Ovary (tissue), 9 donors: Measurements from ENCODE around the gene RPE65. TPM values are rescaled to one million over a fixed set of nuclear protein-coding genes. Genes with fewer than 3 reads are reported as not detected.
"Not testable (repeated sequence)": the region's sequence is repeated elsewhere in the genome, so short reads cannot be mapped to it uniquely, and the experiment has no call there.

Source experiments
- DNase-seq, 5 donors: peaks; one replicate each; pipeline ENCODE4 v3.0.0-alpha.2; 2019 to 2020
- H3K27ac ChIP-seq, 2 donors: fragments of 200-600 bp; one replicate each; pipeline versions ENCODE4 v1.5.1 to v1.8.0; 2019 to 2022
- H3K27me3 ChIP-seq: fragments of 200-600 bp; one replicate; pipeline ENCODE4 v1.8.0; 2022
- H3K36me3 ChIP-seq: fragments of 200-600 bp; sonication (generic); one replicate; pipeline ENCODE4 v1.5.1; 2019
- H3K4me1 ChIP-seq: one replicate; pipeline ENCODE4 v1.8.1; 2013; ENCODE audit warnings: mild to moderate bottlenecking, moderate library complexity; ENCODE audit not compliant: insufficient read depth
- H3K4me3 ChIP-seq: fragments of 200-600 bp; sonication (generic); one replicate; pipeline ENCODE4 v1.5.1; 2017
- H3K9me3 ChIP-seq, 2 donors: fragments of 200-600 bp in 1 of 2; sonication (generic) in 1 of 2; one replicate each; pipeline versions ENCODE4 v1.5.1 to v1.8.1; 2013 to 2019; ENCODE audit warnings: mild to moderate bottlenecking in 1 of 2, moderate library complexity in 1 of 2
- CTCF ChIP-seq, 3 donors: fragments of 450-650 bp in 2 of 3; fragments of 200-600 bp in 1 of 3; IDR thresholded peaks; one replicate each; pipeline versions ENCODE4 v1.5.1 to v1.8.0; 2016 to 2022; ENCODE audit warnings: antibody characterized with exemption in 3 of 3, mild to moderate bottlenecking in 1 of 3
- EP300 ChIP-seq: sonication (generic); formaldehyde crosslinking; IDR thresholded peaks from one replicate; pipeline ENCODE4 v1.6.1; 2017; ENCODE audit warnings: antibody characterized with exemption
- POLR2A ChIP-seq: fragments of 450-650 bp; IDR thresholded peaks from one replicate; pipeline ENCODE4 v1.6.1; 2017; ENCODE audit warnings: antibody characterized with exemption, mild to moderate bottlenecking, moderate library complexity
- WGBS, 3 donors: extraction: QIAGEN DNeasy Blood & Tissue Kit in 1 of 3; methylation state at CpG; one replicate each; pipeline versions ENCODE4 v1.1.5 to v1.1.7; 2013 to 2017; 5-methylcytosine and 5-hydroxymethylcytosine counted together
- intact Hi-C, 4 donors: fragments of 100-400 bp; cut with DNase I; formaldehyde crosslinking; loops; one replicate each; pipeline versions ENCODE4 v1.11.0 to v1.15.1; 2022 to 2023
- polyA plus RNA-seq, 2 donors: library from polyadenylated mRNA; stranded (reverse); fragments of 200-250 nt in 1 of 2; fragments of 350-450 nt in 1 of 2; fragmentation: Illumina TruSeq in 1 of 2; extraction: RNeasy Lipid Tissue Mini Kit (QIAGEN cat#74804) in 1 of 2; gene quantifications; one replicate each; pipeline ENCODE4 v1.2.3, GENCODE V29; 2013 to 2014
- total RNA-seq, 7 donors: library from RNA; depleted of rRNA in 2 of 7; stranded (reverse); fragments of >200 nt in 2 of 7; fragmentation: NEBNext Ultra II Directional in 3 of 7; extraction: Animal tissue kit (Norgen Biotek cat#: 25700) in 3 of 7; gene quantifications; one replicate each; pipeline versions ENCODE4 v1.1.0 to v1.2.4, GENCODE V29; 2016 to 2023
- donor health status: DM: no; HTN: no; CAD: no; lungs with moderate emphysema.
- donor health status: DM: no; HTN: no; CAD: no.
- donor health status: Bipolar disorder and iron deficiency.
- donor health status: DM: yes; HTN: yes; CAD: no.
- donor health status: DM: no; HTN: no; CAD: no.
- donor health status: DM: yes; HTN: yes; CAD: no.

The RPE65 gene
- total and polyA plus RNA-seq, 9 donors = 0.05 to 0.20 (median 0.15) TPM; not detected in 6

- WGBS, 3 donors = 85 to 88% (median 87%) methylated on average over 3 of the region's 3 CpGs
- Histone ChIP-seq H3K4me1 (peaks cover 4% of the 10 kb centered on the region), H3K4me3 (no peak overlapping the region), H3K27ac (no peak overlapping the region), H3K27me3 (no peaks in the 10 kb centered on the region), H3K36me3 (no peaks in the 10 kb centered on the region), H3K9me3 (peaks cover 0 to 3% of the 10 kb centered on the region in 2 donors)
- TF ChIP-seq CTCF (IDR thresholded peaks at IDR 0.05) (no peak), EP300 (no peak), POLR2A (no peak)
- intact Hi-C loops = no loop called here
- DNase-seq = no peak
Measured at GRCh38 chr1:68495532-68495931, 45.8 kb upstream of the RPE65 start.

- TF ChIP-seq EP300 (no peak), CTCF (IDR thresholded peaks at IDR 0.05) (no peak), POLR2A (no peak)
- DNase-seq = no peak
- Histone ChIP-seq H3K4me1 (peaks cover 4% of the 10 kb centered on the region), H3K27ac (no peak overlapping the region), H3K9me3 (no peaks in the 10 kb centered on the region), H3K4me3 (no peak overlapping the region), H3K27me3 (no peaks in the 10 kb centered on the region), H3K36me3 (no peaks in the 10 kb centered on the region)
- intact Hi-C loops = no loop called here
- WGBS, 3 donors = 80 to 87% (median 85%) methylated on average over 2 of the region's 2 CpGs
Measured at GRCh38 chr1:68493193-68493592, 43.4 kb upstream of the RPE65 start.

GRCh38 chr1:68492255-68492654, 42.5 kb upstream of the RPE65 start:
- H3K4me3 ChIP-seq, H3K27ac ChIP-seq: not testable (repeated sequence)
- 97 to 99% (median 98%) methylated on average over 6 of the region's 6 CpGs for WGBS, 3 donors

GRCh38 chr1:68490046-68490651, 40.4 kb upstream of the RPE65 start:
- Histone ChIP-seq H3K4me3 (no peak overlapping the region), H3K27ac (no peak overlapping the region), H3K36me3 (no peaks in the 10 kb centered on the region), H3K4me1 (no peaks in the 10 kb centered on the region), H3K9me3 (no peaks in the 10 kb centered on the region), H3K27me3 (no peaks in the 10 kb centered on the region)
- intact Hi-C loops = no loop called here
- DNase-seq = no peak
- TF ChIP-seq CTCF (IDR thresholded peaks at IDR 0.05) (no peak), POLR2A (no peak)
- 94 to 97% (median 96%) methylated on average over 2 of the region's 2 CpGs for WGBS, 3 donors

More at GRCh38 chr1:68492255-68492654, 42.5 kb upstream of the RPE65 start:
- intact Hi-C loops, H3K36me3 ChIP-seq, H3K4me1 ChIP-seq, H3K27me3 ChIP-seq, H3K9me3 ChIP-seq, DNase-seq: not testable (repeated sequence)

- DNase-seq = no peak
- no peaks in the 10 kb centered on the region for H3K27me3 ChIP-seq
- H3K9me3 ChIP-seq = no peaks in the 10 kb centered on the region
- H3K4me1 ChIP-seq = no peaks in the 10 kb centered on the region
- 70 to 76% (median 74%) methylated on average over 3 of the region's 3 CpGs for WGBS, 3 donors
- intact Hi-C loops = no loop called here
- H3K36me3 ChIP-seq = no peaks in the 10 kb centered on the region
- no peak for TF ChIP-seq POLR2A
- no peak overlapping the region for H3K27ac ChIP-seq
- no peak overlapping the region for H3K4me3 ChIP-seq
Measured at GRCh38 chr1:68485431-68486022, 35.8 kb upstream of the RPE65 start.
